Measurements from ENCODE around the gene STX18.
A peak's percentile ranks its signal among the peaks of the same experiment; 100 is the strongest.
"Not testable (repeated sequence)": the region's sequence is repeated elsewhere in the genome, so short reads cannot be mapped to it uniquely, and the experiment has no call there.

Gene STX18

GRCh38 chr4:4436244-4436823 is 105.5 kb downstream of the STX18 start:
- no peak for DNase-seq

- DNase-seq: no peak
Observed at GRCh38 chr4:4433941-4434340, 107.9 kb downstream of the STX18 start.

- DNase-seq: no peak
Observed at GRCh38 chr4:4432341-4433125, 109.3 kb downstream of the STX18 start.

GRCh38 chr4:4430492-4431195 is 111.2 kb downstream of the STX18 start:
- DNase-seq: peak; percentile 91

GRCh38 chr4:4428966-4429875 is 112.6 kb downstream of the STX18 start:
- no peak for DNase-seq

GRCh38 chr4:4427886-4428285 is 114.0 kb downstream of the STX18 start:
- DNase-seq: no peak

GRCh38 chr4:4427121-4427870 is 114.6 kb downstream of the STX18 start:
- no peak for DNase-seq

- no peak for DNase-seq
Observed at GRCh38 chr4:4426511-4427120, 115.2 kb downstream of the STX18 start.

GRCh38 chr4:4425696-4426095 is 116.2 kb downstream of the STX18 start:
- DNase-seq: no peak

GRCh38 chr4:4425119-4425690 is 116.6 kb downstream of the STX18 start:
- DNase-seq: no peak

GRCh38 chr4:4424499-4425115 is 117.2 kb downstream of the STX18 start:
- no peak for DNase-seq

- DNase-seq: no peak
Observed at GRCh38 chr4:4423706-4424498, 117.9 kb downstream of the STX18 start.

- DNase-seq: no peak
Observed at GRCh38 chr4:4422856-4423499, 118.9 kb downstream of the STX18 start.

- not testable (repeated sequence) for DNase-seq
Observed at GRCh38 chr4:4422117-4422516, 119.7 kb downstream of the STX18 start.

GRCh38 chr4:4421356-4421755 is 120.5 kb downstream of the STX18 start:
- DNase-seq: no peak

- no peak for DNase-seq
Observed at GRCh38 chr4:4420421-4420820, 121.4 kb downstream of the STX18 start.

GRCh38 chr4:4419896-4420295 is 122.0 kb downstream of the STX18 start:
- DNase-seq: no peak

GRCh38 chr4:4418676-4419390 is 123.0 kb downstream of the STX18 start:
- no peak for DNase-seq

GRCh38 chr4:4417886-4418285 is 124.0 kb downstream of the STX18 start:
- no peak for DNase-seq

All from fibroblast of skin of abdomen (primary cell).